ENCODE data around the gene SLC9A8.
"Not testable (repeated sequence)": the region's sequence is repeated elsewhere in the genome, so short reads cannot be mapped to it uniquely, and the experiment has no call there.

GRCh38 chr20:49861232-49861631 lies 48.6 kb downstream of the SLC9A8 start:
- TF ChIP-seq CTCF (IDR thresholded peaks at IDR 0.05); ZFX (IDR thresholded peaks at IDR 0.05; ENCODE audit: borderline replicate concordance): not testable (repeated sequence)
